ENCODE data around the gene ST8SIA6.
"Not testable (repeated sequence)": the region's sequence is repeated elsewhere in the genome, so short reads cannot be mapped to it uniquely, and the experiment has no call there.

Gene ST8SIA6

GRCh38 chr10:17348011-17348500 is 106.3 kb downstream of the ST8SIA6 start:
- no peak for DNase-seq (ENCODE audit: low read depth, low spot score)

- no peak for DNase-seq (ENCODE audit: low read depth, low spot score)
These were observed 110.2 kb downstream of the ST8SIA6 start for GRCh38 chr10:17344206-17344605.

- DNase-seq (ENCODE audit: low read depth, low spot score): no peak
These were observed 111.3 kb downstream of the ST8SIA6 start for GRCh38 chr10:17343118-17343517.

GRCh38 chr10:17340144-17340829 is 114.1 kb downstream of the ST8SIA6 start:
- DNase-seq (ENCODE audit: low read depth, low spot score): no peak

- no peak for DNase-seq (ENCODE audit: low read depth, low spot score)
These were observed 119.3 kb downstream of the ST8SIA6 start for GRCh38 chr10:17335065-17335464.

- DNase-seq (ENCODE audit: low read depth, low spot score): no peak
These were observed 123.9 kb downstream of the ST8SIA6 start for GRCh38 chr10:17330501-17330900.

GRCh38 chr10:17326377-17326776 is 128.0 kb downstream of the ST8SIA6 start:
- no peak for DNase-seq (ENCODE audit: low read depth, low spot score)

- DNase-seq (ENCODE audit: low read depth, low spot score): not testable (repeated sequence)
These were observed 132.4 kb downstream of the ST8SIA6 start for GRCh38 chr10:17321957-17322356.

- no peak for DNase-seq (ENCODE audit: low read depth, low spot score)
These were observed 137.8 kb downstream of the ST8SIA6 start for GRCh38 chr10:17316488-17317170.

GRCh38 chr10:17309435-17309834 is 145.0 kb downstream of the ST8SIA6 start:
- DNase-seq (ENCODE audit: low read depth, low spot score): no peak

GRCh38 chr10:17307123-17307522 is 147.3 kb downstream of the ST8SIA6 start:
- no peak for DNase-seq (ENCODE audit: low read depth, low spot score)

GRCh38 chr10:17292375-17292774 is 162.0 kb downstream of the ST8SIA6 start:
- no peak for DNase-seq (ENCODE audit: low read depth, low spot score)

GRCh38 chr10:17290226-17290625 is 164.2 kb downstream of the ST8SIA6 start:
- DNase-seq (ENCODE audit: low read depth, low spot score): no peak

- DNase-seq (ENCODE audit: low read depth, low spot score): no peak
These were observed 164.6 kb downstream of the ST8SIA6 start for GRCh38 chr10:17289763-17290162.

GRCh38 chr10:17286562-17287550 is 167.5 kb downstream of the ST8SIA6 start:
- no peak for DNase-seq (ENCODE audit: low read depth, low spot score)

GRCh38 chr10:17282311-17282710 is 172.1 kb downstream of the ST8SIA6 start:
- no peak for DNase-seq (ENCODE audit: low read depth, low spot score)

- DNase-seq (ENCODE audit: low read depth, low spot score): no peak
These were observed 175.7 kb downstream of the ST8SIA6 start for GRCh38 chr10:17278607-17279240.

- no peak for DNase-seq (ENCODE audit: low read depth, low spot score)
These were observed 177.5 kb downstream of the ST8SIA6 start for GRCh38 chr10:17276756-17277424.

- DNase-seq (ENCODE audit: low read depth, low spot score): no peak
These were observed 181.0 kb downstream of the ST8SIA6 start for GRCh38 chr10:17273403-17273802.

GRCh38 chr10:17272648-17273047 is 181.7 kb downstream of the ST8SIA6 start:
- DNase-seq (ENCODE audit: low read depth, low spot score): no peak

All from smooth muscle cell of the brain vasculature (primary cell).